ENCODE results near the gene AGTR1. TPM values are rescaled to one million over a fixed set of nuclear protein-coding genes. Genes with fewer than 3 reads are reported as not detected.

AGTR1 gene
- total and polyA plus RNA-seq, 2 of the 13 experiments (the other 11 are each of a cell fraction or from before 2014, with no cell fraction given) = 0.64 to 1.5 TPM

- TF ChIP-seq, protein P1, sequence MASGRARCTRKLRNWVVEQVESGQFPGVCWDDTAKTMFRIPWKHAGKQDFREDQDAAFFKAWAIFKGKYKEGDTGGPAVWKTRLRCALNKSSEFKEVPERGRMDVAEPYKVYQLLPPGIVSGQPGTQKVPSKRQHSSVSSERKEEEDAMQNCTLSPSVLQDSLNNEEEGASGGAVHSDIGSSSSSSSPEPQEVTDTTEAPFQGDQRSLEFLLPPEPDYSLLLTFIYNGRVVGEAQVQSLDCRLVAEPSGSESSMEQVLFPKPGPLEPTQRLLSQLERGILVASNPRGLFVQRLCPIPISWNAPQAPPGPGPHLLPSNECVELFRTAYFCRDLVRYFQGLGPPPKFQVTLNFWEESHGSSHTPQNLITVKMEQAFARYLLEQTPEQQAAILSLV (CRISPR knock-in tag; IDR thresholded peaks at IDR 0.05; ENCODE audit: borderline replicate concordance) = no peak
- TF ChIP-seq GATAD2A (CRISPR knock-in tag; IDR thresholded peaks at IDR 0.05) (no peak), REL (CRISPR knock-in tag; conservative IDR thresholded peaks at IDR 0.05) (no peak)
- TF ChIP-seq, protein P2, sequence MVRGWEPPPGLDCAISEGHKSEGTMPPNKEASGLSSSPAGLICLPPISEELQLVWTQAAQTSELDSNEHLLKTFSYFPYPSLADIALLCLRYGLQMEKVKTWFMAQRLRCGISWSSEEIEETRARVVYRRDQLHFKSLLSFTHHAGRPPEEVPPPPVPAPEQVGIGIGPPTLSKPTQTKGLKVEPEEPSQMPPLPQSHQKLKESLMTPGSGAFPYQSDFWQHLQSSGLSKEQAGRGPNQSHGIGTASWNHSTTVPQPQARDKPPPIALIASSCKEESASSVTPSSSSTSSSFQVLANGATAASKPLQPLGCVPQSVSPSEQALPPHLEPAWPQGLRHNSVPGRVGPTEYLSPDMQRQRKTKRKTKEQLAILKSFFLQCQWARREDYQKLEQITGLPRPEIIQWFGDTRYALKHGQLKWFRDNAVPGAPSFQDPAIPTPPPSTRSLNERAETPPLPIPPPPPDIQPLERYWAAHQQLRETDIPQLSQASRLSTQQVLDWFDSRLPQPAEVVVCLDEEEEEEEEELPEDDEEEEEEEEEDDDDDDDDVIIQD (CRISPR knock-in tag; IDR thresholded peaks at IDR 0.05; ENCODE audit: low read depth) = no peak
These were observed 38.2 kb upstream of the AGTR1 start (continued) for GRCh38 chr3:148659512-148659911.

DNA sequence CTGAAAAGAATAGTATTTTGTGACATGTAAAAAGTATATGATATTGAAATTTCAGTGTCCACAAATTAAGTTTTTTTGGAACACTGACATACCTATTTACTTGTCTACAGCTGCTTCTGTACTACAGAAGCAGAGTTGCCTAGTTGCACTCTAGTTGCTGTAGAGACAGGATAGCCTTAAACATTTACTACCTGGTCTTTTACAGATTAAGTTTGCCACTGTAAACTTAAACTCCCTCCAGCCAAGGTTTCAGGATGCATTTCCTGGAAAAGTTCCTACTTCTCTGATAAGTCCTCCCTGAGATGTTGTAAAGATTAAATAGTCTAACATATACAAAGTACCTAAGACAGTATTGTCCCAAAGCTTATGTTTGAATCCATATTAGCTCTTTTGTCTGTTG, 17.4 kb upstream of the AGTR1 start:
- ChIA-PET CTCF (ENCODE audit: low intra/inter-chr PET ratio, low total read pairs) (no interaction called here), POLR2A (interaction anchor here (1.3 kb wide), 1 partner anchor 78 kb away, joined by 3 read pairs; no protein-coding TSS in a partner anchor)
- Histone ChIP-seq H2AFZ (ENCODE audit: low read length) (no peak overlapping the region), H3K9ac (ENCODE audit: insufficient read depth, low read depth, low read length) (no peak overlapping the region), H3K4me1 (ENCODE audit: insufficient read depth, low read length) (no peaks in the 10 kb centered on the region), H3K4me2 (ENCODE audit: low read depth, low read length) (no peak overlapping the region), H3K9me3 (ENCODE audit: low read length) (no peaks in the 10 kb centered on the region), H3K27me3 (ENCODE audit: control insufficient read depth in 1 of 2, insufficient read depth in 2 of 2, low read length in 2 of 2) (no peaks in the 10 kb centered on the region), H4K20me1 (ENCODE audit: insufficient read depth, low read length) (no peaks in the 10 kb centered on the region), H3K27ac (ENCODE audit: extremely low read length, insufficient read depth, low read length) (no peak overlapping the region), H3K79me2 (ENCODE audit: insufficient read depth, low read length) (no peaks in the 10 kb centered on the region), H3K4me3 (replicated peaks in 1 of 3; ENCODE audit: insufficient read depth in 1 of 3, low read depth in 2 of 3, low read length in 3 of 3) (no peak overlapping the region), H3K36me3 (replicated peaks in 1 of 2; ENCODE audit: control insufficient read depth in 1 of 2, insufficient read depth in 2 of 2, low read length in 2 of 2) (no peaks in the 10 kb centered on the region)
- intact Hi-C loops (cut with micrococcal nuclease; ENCODE audit: unreplicated experiment) (no loop called here), in situ Hi-C loops (cut with HindIII; ENCODE audit: extremely low pct_ligation_motif_present, low pct_unique_long_range_greater_than_20kb) (no loop called here)
- DNase-seq (ENCODE audit: low spot score) = no peak
- no TSS peak for BruUV-seq (replicated peaks)
- ATAC-seq = no peak
- no peak for FAIRE-seq
- TF ChIP-seq CBFB (CRISPR knock-in tag; IDR thresholded peaks at IDR 0.05) (no peak), ZNF274 (CRISPR knock-in tag; IDR thresholded peaks at IDR 0.05) (no peak), MAF1 (CRISPR knock-in tag; IDR thresholded peaks at IDR 0.05; ENCODE audit: borderline replicate concordance) (no peak), ZNF652 (CRISPR knock-in tag; IDR thresholded peaks at IDR 0.05; ENCODE audit: borderline replicate concordance, low read depth) (no peak), ISL2 (CRISPR knock-in tag; IDR thresholded peaks at IDR 0.05) (no peak), RBAK (CRISPR knock-in tag; IDR thresholded peaks at IDR 0.05) (no peak), ZNF432 (CRISPR knock-in tag; IDR thresholded peaks at IDR 0.05; ENCODE audit: borderline replicate concordance) (no peak), EP300 (IDR thresholded peaks at IDR 0.05; ENCODE audit: low read depth in 2 of 2, low read length in 2 of 2) (no peak), EP300 (CRISPR knock-in tag; IDR thresholded peaks at IDR 0.05; ENCODE audit: borderline replicate concordance) (no peak), TCF7 (IDR thresholded peaks at IDR 0.05; ENCODE audit: low read depth) (no peak), TEAD3 (CRISPR knock-in tag; optimal IDR thresholded peaks at IDR 0.05; ENCODE audit: borderline replicate concordance) (no peak), SNAI1 (CRISPR knock-in tag; IDR thresholded peaks at IDR 0.05; ENCODE audit: borderline replicate concordance) (no peak)
- TF ChIP-seq, protein P3, sequence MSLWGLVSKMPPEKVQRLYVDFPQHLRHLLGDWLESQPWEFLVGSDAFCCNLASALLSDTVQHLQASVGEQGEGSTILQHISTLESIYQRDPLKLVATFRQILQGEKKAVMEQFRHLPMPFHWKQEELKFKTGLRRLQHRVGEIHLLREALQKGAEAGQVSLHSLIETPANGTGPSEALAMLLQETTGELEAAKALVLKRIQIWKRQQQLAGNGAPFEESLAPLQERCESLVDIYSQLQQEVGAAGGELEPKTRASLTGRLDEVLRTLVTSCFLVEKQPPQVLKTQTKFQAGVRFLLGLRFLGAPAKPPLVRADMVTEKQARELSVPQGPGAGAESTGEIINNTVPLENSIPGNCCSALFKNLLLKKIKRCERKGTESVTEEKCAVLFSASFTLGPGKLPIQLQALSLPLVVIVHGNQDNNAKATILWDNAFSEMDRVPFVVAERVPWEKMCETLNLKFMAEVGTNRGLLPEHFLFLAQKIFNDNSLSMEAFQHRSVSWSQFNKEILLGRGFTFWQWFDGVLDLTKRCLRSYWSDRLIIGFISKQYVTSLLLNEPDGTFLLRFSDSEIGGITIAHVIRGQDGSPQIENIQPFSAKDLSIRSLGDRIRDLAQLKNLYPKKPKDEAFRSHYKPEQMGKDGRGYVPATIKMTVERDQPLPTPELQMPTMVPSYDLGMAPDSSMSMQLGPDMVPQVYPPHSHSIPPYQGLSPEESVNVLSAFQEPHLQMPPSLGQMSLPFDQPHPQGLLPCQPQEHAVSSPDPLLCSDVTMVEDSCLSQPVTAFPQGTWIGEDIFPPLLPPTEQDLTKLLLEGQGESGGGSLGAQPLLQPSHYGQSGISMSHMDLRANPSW (CRISPR knock-in tag; IDR thresholded peaks at IDR 0.05; ENCODE audit: borderline replicate concordance) = no peak
- TF ChIP-seq, protein P4, sequence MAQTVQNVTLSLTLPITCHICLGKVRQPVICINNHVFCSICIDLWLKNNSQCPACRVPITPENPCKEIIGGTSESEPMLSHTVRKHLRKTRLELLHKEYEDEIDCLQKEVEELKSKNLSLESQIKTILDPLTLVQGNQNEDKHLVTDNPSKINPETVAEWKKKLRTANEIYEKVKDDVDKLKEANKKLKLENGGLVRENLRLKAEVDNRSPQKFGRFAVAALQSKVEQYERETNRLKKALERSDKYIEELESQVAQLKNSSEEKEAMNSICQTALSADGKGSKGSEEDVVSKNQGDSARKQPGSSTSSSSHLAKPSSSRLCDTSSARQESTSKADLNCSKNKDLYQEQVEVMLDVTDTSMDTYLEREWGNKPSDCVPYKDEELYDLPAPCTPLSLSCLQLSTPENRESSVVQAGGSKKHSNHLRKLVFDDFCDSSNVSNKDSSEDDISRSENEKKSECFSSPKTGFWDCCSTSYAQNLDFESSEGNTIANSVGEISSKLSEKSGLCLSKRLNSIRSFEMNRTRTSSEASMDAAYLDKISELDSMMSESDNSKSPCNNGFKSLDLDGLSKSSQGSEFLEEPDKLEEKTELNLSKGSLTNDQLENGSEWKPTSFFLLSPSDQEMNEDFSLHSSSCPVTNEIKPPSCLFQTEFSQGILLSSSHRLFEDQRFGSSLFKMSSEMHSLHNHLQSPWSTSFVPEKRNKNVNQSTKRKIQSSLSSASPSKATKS (CRISPR knock-in tag; IDR thresholded peaks at IDR 0.05) = no peak
